Esophagus muscularis mucosa (tissue), 4 donors: ENCODE results near the gene RXFP1.

ENCODE experiments used
- EP300 ChIP-seq: sonication (generic); formaldehyde crosslinking; IDR thresholded peaks from one replicate; pipeline ENCODE4 v1.6.1; 2017; ENCODE audit warnings: antibody characterized with exemption
- POLR2A ChIP-seq: fragments of 450-650 bp; IDR thresholded peaks from one replicate; pipeline ENCODE4 v1.6.1; 2017; ENCODE audit warnings: antibody characterized with exemption, moderate library complexity, mild to moderate bottlenecking, low read depth
- POLR2AphosphoS5 ChIP-seq, 2 donors: sonication (generic); formaldehyde crosslinking; IDR thresholded peaks; one replicate each; pipeline ENCODE4 v1.6.1; 2017; ENCODE audit warnings: antibody characterized with exemption in 2 of 2
- TF ChIP-seq, protein P1 (sequence below), 3 experiments: fragments of 200-600 bp in 2 of 3; fragments of 450-650 bp in 1 of 3; sonication (generic) in 2 of 3; IDR thresholded peaks; one replicate each; pipeline ENCODE4 v1.5.1; 2017 to 2019; ENCODE audit warnings: antibody characterized with exemption in 3 of 3, mild to moderate bottlenecking in 2 of 3, moderate library complexity in 1 of 3

DNA sequence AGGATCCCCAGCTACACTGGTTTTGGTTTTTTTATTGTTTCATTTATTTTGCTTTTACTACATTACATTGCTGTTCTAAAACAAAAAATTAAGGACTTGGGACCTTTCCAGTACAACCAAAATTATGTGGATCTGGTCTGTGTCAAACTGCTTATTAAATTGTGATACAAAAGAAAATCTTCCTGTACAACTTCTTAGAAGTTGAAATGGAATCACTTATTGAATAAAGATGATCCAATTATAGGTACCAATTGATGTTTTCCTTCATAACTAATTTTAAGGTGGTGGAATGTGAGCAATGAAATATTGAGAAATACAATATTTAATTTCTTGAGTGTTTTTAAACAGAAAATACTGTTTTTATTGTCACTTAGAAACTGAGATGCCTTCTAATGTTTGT lies 82.7 kb downstream of the RXFP1 start:
- TF ChIP-seq EP300 (no peak), POLR2AphosphoS5 (IDR thresholded peaks at IDR 0.05) (no peak), POLR2A (no peak)
- TF ChIP-seq, protein P1, sequence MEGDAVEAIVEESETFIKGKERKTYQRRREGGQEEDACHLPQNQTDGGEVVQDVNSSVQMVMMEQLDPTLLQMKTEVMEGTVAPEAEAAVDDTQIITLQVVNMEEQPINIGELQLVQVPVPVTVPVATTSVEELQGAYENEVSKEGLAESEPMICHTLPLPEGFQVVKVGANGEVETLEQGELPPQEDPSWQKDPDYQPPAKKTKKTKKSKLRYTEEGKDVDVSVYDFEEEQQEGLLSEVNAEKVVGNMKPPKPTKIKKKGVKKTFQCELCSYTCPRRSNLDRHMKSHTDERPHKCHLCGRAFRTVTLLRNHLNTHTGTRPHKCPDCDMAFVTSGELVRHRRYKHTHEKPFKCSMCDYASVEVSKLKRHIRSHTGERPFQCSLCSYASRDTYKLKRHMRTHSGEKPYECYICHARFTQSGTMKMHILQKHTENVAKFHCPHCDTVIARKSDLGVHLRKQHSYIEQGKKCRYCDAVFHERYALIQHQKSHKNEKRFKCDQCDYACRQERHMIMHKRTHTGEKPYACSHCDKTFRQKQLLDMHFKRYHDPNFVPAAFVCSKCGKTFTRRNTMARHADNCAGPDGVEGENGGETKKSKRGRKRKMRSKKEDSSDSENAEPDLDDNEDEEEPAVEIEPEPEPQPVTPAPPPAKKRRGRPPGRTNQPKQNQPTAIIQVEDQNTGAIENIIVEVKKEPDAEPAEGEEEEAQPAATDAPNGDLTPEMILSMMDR (IDR thresholded peaks at IDR 0.05) = no peak
